GM19240 (cell line): ENCODE results near the gene EMC9.
A peak's percentile ranks its signal among the peaks of the same experiment; 100 is the strongest.

ENCODE experiments used
- DNase-seq: peaks from one replicate; pipeline ENCODE4 v3.0.0; 2011; ENCODE audit warnings: low spot score; ENCODE audit not compliant: insufficient read length

EMC9 gene

DNA sequence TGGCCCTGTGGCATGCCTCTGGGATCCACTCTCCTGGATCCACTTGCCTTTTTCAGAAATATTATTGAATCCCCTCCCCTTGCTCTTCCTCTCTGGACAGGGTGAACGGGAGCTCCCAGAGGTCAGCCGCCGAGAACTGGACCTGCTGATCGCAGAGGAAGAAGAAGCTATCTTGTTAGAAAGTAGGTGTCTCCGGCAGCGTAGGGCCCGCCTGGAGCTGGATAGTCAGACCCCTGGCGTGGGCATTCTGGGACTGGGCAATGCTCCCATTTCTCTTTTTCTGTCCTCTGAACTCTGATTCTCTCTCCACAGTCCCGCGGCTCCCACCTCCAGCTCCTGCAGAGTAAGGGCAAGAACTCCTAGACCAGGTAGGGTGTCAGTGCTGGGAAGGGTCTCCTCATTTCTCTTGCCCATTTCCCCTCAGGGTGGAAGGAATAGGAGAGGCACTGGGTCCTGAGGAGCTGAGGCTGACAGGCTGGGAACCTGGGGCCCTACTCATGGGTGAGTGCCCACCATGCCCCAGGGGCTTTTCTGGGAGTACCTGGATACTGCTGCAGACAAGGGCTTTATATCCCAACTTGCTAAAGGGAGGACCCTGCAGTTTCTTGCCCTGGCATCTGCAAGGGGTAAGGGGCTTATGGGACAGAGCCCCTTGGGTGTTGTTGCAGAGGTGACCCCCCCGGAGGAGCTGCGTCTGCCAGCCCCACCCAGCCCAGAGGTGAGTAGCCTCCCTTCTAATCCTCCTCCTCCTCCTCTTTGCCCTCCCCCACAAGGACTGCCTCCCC, 35.8 kb upstream of the EMC9 start:
- no peak for DNase-seq

GRCh38 chr14:24176599-24176998, 35.2 kb upstream of the EMC9 start:
- DNase-seq: no peak

- no peak for DNase-seq
Measured at GRCh38 chr14:24172871-24173281, 31.5 kb upstream of the EMC9 start.

GRCh38 chr14:24172261-24172860, 31.0 kb upstream of the EMC9 start:
- DNase-seq: no peak

DNA sequence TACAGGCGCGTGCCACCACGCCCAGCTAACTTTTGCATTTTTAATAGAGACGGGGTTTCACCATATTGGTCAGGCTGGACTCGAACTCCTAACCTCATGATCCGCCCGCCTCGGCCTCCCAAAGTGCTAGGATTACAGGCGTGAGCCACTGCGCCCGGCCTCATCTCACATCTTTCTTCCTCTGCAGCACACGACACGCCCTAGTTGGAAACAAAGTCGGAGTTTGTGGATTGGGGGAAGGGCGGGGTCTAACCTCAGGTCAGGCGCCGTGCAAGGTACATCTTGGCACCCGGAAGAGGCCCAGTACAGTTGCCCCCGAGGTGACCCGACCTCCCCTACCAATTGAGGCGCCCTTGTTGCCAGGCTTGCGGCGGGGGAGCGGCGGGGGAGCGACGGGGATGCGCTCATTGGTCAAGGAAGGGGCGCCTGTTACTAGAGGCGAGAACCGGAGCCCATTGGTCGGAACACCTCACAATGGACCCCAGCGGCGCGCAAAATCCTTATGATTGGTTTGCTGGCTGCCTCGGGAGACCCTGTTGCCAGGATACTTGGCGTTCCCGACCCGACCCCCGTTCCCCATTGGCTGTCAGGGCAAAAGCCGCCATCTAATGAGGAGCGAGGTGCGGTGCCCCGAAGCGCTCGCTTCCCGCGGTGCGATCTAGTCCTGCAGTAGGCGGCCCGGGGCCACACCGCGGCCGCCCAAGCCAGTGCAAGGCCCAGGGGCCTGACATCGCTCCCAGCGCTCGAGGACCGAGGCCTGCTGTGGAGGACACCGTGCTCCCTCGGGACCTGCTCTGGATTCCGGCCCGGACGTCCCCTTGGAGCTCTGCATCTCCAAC, 30.2 kb upstream of the EMC9 start, which contains the start of gene REC8:
Gene REC8 (plus strand): TSS at position 659 of the 839 bp plus-strand sequence. CDS start 473 bp downstream, outside the sequence.
- peak; percentile 95 for DNase-seq

GRCh38 chr14:24167469-24168114, 26.2 kb upstream of the EMC9 start:
- no peak for DNase-seq

- DNase-seq: no peak
Measured at GRCh38 chr14:24165785-24166184, 24.4 kb upstream of the EMC9 start.

DNA sequence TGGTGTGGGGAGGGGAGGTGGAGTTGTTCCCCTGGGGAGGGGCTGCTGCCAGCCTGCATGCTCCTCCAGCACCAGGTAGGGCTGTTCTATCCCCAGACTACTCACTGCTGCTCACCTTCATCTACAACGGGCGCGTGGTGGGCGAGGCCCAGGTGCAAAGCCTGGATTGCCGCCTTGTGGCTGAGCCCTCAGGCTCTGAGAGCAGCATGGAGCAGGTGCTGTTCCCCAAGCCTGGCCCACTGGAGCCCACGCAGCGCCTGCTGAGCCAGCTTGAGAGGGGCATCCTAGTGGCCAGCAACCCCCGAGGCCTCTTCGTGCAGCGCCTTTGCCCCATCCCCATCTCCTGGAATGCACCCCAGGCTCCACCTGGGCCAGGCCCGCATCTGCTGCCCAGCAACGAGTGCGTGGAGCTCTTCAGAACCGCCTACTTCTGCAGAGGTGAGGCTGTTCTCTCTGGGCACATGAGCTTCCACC, 23.2 kb upstream of the EMC9 start:
- DNase-seq: no peak

- no peak for DNase-seq
Measured at GRCh38 chr14:24162093-24162492, 20.7 kb upstream of the EMC9 start.

DNA sequence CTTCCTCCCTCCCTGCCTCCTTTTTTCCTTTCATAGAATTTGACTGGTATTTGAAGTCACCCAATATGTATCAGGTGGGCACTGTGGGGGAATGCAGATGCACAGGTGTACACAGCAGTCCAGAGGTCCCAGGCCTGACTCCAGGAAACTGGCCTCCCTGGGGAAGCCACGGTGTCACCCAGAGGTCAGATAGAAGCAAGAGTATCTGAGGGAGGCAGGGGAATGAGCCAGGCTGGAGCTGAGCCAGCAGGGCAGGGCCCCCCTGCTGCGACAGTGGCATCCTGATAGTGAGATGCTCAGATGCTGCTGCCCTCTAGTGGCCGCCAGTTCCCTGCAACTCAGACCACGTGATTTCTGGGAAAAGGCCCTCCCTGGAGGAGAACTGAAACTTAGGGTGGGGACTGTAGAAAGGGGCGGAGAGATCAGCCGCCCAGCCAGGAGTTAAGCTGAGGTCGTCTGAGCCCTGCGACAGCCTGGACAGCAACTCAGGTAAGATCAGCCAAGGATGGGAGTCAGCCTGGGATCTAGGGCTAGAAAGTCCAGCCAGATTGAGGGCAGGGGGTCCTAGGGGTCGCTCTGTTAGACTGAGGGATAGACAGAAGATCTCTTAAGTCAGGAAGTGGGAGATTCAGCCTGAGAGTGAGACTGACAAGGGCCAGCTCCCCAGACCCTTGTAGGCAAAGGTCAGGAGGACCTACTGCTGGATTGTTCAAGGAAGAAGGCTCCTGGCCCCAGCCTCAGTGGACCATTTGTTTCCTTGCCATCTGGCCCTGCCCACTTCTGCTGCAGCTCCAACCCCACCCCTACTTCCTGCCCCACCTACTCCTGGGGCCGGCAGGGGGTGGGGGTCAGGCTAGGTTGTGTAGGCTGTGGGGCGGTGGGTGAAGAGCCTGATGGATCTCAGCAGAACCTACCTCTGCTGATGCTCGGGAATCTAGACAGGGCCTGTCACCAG, 19.7 kb upstream of the EMC9 start, which contains the start of gene IRF9:
Gene IRF9 (plus strand): TSS at position 416 of the 955 bp plus-strand sequence. CDS start 880 bp downstream, outside the sequence.
- DNase-seq: peak; percentile 94

DNA sequence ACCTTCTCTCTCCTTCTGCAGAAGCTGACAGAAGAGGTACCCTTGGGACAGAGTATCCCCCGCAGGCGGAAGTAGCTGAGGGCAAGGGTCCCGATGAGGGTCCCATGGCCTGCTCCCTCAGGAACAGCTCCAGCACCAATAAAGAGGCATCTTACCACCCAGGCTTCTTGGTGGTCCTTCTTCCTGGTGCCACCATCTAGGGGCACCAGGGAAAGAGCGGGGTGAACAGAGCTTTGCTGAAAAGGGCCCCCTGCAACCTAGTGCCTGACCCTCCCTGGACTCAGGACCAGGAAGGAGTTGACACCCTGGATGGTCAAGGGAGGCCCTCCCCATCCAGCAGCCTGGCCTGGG, 19.1 kb upstream of the EMC9 start:
- no peak for DNase-seq

GRCh38 chr14:24159777-24160498, 18.5 kb upstream of the EMC9 start:
- DNase-seq: no peak

DNA sequence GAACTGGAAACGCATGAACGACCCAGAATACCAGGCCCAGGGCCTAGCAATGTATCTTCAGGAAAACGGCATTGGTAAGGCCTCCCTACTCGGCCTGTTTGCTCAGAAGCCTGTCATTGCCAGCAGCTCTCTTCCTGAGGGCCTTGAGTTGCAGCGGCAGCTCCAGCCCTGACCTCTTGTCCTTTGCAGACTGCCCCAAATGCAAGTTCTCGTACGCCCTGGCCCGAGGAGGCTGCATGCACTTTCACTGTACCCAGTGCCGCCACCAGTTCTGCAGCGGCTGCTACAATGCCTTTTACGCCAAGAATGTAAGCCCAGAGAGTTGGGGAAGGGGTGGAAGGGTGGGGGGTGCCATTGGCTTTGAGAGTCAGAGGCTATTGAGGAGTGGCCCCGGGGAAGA, 15.9 kb upstream of the EMC9 start:
- no peak for DNase-seq

DNA sequence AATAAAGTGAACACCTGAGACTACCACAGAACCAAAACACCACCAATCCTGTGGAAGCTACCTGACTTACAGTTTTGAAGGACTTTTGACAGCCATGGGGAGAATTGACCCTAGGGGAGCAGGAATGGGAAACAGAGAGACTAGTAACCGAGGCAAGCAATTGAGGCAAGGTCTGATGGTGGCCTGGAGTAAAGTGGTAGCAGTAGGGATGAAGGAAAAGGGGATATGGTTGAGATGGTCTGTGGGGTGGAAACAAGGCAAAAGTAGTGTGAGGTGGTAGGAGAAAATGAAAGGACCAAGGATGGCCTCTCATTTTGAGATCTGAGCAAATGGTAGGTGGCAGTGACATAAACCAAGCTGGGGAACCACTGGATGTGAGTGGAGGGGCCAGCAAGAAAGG, 15.4 kb upstream of the EMC9 start:
- no peak for DNase-seq

GRCh38 chr14:24155100-24155499, 13.7 kb upstream of the EMC9 start:
- no peak for DNase-seq

GRCh38 chr14:24151404-24152080, 10.2 kb upstream of the EMC9 start:
- no peak for DNase-seq

DNA sequence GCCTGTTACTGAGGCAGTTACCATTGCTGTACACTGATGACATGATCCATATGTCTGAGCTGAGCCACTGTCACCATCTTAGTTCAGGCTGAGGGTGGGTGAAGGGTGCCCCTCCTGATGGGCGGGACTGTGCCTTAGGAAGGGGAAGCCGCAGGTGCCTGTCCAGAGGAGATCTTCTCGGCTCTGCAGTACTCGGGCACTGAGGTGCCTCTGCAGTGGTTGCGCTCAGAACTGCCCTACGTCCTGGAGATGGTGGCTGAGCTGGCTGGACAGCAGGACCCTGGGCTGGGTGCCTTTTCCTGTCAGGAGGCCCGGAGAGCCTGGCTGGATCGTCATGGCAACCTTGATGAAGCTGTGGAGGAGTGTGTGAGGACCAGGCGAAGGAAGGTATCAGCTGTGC, 9.6 kb upstream of the EMC9 start:
- no peak for DNase-seq

DNA sequence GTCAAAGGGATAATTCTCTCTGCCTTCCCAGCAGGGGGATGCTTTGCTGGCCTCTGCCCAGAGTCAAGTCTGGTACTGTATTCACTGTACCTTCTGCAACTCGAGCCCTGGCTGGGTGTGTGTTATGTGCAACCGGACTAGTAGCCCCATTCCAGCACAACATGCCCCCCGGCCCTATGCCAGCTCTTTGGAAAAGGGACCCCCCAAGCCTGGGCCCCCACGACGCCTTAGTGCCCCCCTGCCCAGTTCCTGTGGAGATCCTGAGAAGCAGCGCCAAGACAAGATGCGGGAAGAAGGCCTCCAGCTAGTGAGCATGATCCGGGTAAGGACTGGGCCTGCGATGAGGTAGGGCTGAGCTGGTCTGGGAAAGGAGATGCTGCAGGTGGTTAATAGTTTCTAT, 9.2 kb upstream of the EMC9 start:
- DNase-seq: no peak

DNA sequence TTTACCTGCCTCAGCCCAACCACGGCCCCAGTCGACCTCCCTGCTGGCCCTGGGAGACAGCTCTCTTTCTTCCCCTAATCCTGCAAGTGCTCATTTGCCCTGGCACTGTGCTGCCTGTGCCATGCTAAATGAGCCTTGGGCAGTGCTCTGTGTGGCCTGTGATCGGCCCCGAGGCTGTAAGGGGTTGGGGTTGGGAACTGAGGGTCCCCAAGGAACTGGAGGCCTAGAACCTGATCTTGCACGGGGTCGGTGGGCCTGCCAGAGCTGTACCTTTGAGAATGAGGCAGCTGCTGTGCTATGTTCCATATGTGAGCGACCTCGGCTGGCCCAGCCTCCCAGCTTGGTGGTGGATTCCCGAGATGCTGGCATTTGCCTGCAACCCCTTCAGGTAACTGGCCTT, 8.7 kb upstream of the EMC9 start:
- no peak for DNase-seq
